Erythroblast (primary cell): ENCODE data around the gene EEFSEC.

ENCODE experiments used
- GATA1 ChIP-seq: IDR thresholded peaks from 2 replicates; pipeline ENCODE4 v1.6.1; 2011; ENCODE audit warnings: low read depth, mild to moderate bottlenecking, control low read depth, low read length, moderate library complexity
- POLR2A ChIP-seq: IDR thresholded peaks from 2 replicates; pipeline ENCODE4 v1.6.1; 2011; ENCODE audit warnings: mild to moderate bottlenecking, low read length

DNA sequence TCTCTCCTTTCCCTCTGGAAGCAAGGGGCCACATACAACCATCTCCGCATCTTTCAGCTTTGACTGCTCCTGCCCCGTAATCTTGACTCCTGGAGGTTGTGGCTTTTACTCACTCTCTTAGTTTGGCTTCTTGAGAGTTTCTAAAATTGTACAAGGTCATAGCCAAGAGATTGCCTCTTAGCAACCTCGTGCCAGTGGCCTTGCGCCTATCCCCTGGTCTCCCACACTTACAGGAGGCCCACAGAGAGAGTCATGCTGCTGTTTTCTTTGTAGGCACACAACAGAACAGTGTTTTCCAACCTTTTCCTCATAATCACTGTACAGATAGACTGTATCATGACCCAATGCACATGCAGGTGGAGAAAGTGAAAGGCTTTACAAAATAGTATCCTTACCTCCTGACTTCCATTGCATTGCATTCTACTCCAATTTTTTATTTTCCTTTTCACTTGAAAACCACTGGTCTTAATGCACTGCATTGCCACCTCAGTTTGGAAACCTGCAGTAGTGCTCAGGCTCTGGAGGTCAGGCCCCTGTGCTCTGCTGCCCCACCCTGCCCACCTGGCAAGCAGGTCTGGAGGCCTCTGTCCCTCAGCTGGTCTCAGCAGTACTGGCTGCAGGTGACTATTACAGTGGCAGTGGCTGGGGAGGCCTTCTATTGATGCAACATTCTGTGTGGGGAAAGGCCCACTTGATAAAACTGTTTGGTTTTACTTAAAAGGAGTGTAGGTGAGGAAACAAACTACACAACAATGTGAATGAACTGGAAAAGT lies 157.2 kb downstream of the EEFSEC start:
- TF ChIP-seq POLR2A (no peak), GATA1 (no peak)
